Adrenal gland (tissue), 5 donors: ENCODE results near the gene ISL2.

ENCODE experiments used
- CTCF ChIP-seq, 6 experiments: fragments of 450-650 bp in 4 of 6; fragments of 200-600 bp in 2 of 6; sonication (generic) in 1 of 6; IDR thresholded peaks; 1 replicate in 5 of 6; 2 replicates in 1 of 6; pipeline versions ENCODE4 v1.5.1 to v1.8.0; 2016 to 2021; ENCODE audit warnings: antibody characterized with exemption in 6 of 6, mild to moderate bottlenecking in 2 of 6, moderate library complexity in 1 of 6
- POLR2A ChIP-seq, 2 donors: fragments of 450-650 bp; IDR thresholded peaks; one replicate each; pipeline ENCODE4 v1.6.1; 2017; ENCODE audit warnings: antibody characterized with exemption in 2 of 2, mild to moderate bottlenecking in 2 of 2, moderate library complexity in 1 of 2
- donor health status: DM: no; HTN: no; CAD: no.

DNA sequence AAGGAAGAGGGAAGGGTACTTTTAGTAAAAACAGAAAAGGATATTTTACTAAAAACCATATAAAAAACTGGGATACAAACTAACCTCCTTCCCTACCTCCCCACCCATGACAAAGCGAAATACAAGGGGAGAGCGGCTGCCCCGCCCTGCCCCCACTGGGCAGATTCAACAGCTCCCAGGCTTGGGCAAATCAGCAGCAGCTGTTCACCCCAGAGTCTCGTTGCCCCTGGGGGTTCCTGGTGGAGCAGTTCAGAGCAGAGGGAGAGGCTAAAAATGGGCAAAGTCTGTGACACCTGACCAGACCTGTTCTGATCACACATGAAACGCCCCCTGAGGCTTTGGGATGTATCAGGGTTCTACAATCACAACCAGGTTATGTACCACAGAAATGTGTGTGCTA, 22.8 kb upstream of the ISL2 start:
- TF ChIP-seq CTCF (IDR thresholded peaks at IDR 0.05) (no peak), POLR2A (IDR thresholded peaks at IDR 0.05) (no peak)
